LNCAP (cell line): ENCODE results near the gene OR10A2.

Experiments
- TF ChIP-seq, protein P1 (sequence below): fragments of 450-650 bp; IDR thresholded peaks from 2 replicates; pipeline ENCODE4 v1.5.1; 2017; ENCODE audit warnings: mild to moderate bottlenecking

The OR10A2 gene

GRCh38 chr11:6833356-6833755 lies 29.5 kb upstream of the OR10A2 start:
- TF ChIP-seq, protein P1, sequence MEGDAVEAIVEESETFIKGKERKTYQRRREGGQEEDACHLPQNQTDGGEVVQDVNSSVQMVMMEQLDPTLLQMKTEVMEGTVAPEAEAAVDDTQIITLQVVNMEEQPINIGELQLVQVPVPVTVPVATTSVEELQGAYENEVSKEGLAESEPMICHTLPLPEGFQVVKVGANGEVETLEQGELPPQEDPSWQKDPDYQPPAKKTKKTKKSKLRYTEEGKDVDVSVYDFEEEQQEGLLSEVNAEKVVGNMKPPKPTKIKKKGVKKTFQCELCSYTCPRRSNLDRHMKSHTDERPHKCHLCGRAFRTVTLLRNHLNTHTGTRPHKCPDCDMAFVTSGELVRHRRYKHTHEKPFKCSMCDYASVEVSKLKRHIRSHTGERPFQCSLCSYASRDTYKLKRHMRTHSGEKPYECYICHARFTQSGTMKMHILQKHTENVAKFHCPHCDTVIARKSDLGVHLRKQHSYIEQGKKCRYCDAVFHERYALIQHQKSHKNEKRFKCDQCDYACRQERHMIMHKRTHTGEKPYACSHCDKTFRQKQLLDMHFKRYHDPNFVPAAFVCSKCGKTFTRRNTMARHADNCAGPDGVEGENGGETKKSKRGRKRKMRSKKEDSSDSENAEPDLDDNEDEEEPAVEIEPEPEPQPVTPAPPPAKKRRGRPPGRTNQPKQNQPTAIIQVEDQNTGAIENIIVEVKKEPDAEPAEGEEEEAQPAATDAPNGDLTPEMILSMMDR: no peak

- TF ChIP-seq, protein P1: no peak
Measured at GRCh38 chr11:6834021-6834420, 28.8 kb upstream of the OR10A2 start.

- TF ChIP-seq, protein P1: no peak
Measured at GRCh38 chr11:6841694-6842093, 21.2 kb upstream of the OR10A2 start.

- TF ChIP-seq, protein P1: no peak
Measured at GRCh38 chr11:6843670-6844069, 19.2 kb upstream of the OR10A2 start.

- TF ChIP-seq, protein P1: no peak
Measured at GRCh38 chr11:6844356-6844755, 18.5 kb upstream of the OR10A2 start.

DNA sequence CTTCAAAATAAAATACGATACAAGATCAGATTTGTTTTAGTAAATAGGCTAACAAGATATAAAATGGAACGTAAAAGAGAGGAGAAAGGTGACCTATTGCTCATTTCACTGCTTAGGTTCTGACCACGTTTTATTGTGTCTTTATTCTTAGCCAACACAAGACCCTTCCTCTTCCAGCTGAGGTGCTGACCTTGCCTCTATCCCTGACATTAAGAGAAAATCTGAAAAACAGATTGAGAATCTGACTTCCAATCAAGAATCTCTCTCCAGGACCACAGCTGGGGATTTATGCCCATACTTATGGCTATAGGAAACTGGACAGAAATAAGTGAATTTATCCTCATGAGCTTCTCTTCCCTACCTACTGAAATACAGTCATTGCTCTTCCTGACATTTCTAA lies 17.5 kb upstream of the OR10A2 start, which contains the start of gene OR10A5:
Gene OR10A5, plus strand, starts transcription at position 301 of the 400 bp plus-strand sequence. Its CDS starts 0 bp downstream, at position 301.
- TF ChIP-seq, protein P1: no peak

- TF ChIP-seq, protein P1: no peak
Measured at GRCh38 chr11:6850526-6850925, 12.3 kb upstream of the OR10A2 start.

- TF ChIP-seq, protein P1: no peak
Measured at GRCh38 chr11:6855971-6856541, 6.8 kb upstream of the OR10A2 start.
